IMR-90 (cell line): ENCODE results near the gene KRTAP5-10. TPM values are rescaled to one million over a fixed set of nuclear protein-coding genes. Genes with fewer than 3 reads are reported as not detected.

ENCODE experiments used
- ATAC-seq: fragments of 200-7000 bp; cut with Tn5 transposase; 2 replicates; pipeline ENCODE4 v1.9.1; 2020; ENCODE audit warnings: low read depth, mild to moderate bottlenecking, moderate library complexity
- BruUV-seq: library from RNA; stranded (reverse); fragments of 400-500 nt; replicated peaks from 2 replicates; lab custom pipeline; 2021; lab: Mats Ljungman, UMichigan
- CTCF ChIA-PET: fragments of 300-600 bp; formaldehyde crosslinking; extraction: SDS; loops from one replicate; lab custom pipeline; 2021; ENCODE audit warnings: antibody characterized with exemption; lab: Yijun Ruan, JAX
- POLR2A ChIA-PET: fragments of 300-600 bp; sonication (Branson Sonifier 250); formaldehyde crosslinking; loops from one replicate; lab custom pipeline; 2022; ENCODE audit warnings: antibody characterized with exemption; ENCODE audit not compliant: unreplicated experiment; lab: Charles Lee
- DNase-seq: peaks from one replicate; pipeline ENCODE4 v3.0.0; 2013
- H2AFZ ChIP-seq: replicated peaks from 2 replicates; pipeline ENCODE3; 2013; ENCODE audit warnings: low read length, mild to moderate bottlenecking; ENCODE audit not compliant: poor library complexity
- H2AK5ac ChIP-seq: 2 replicates; pipeline ENCODE4 v1.6.1; 2013; ENCODE audit warnings: low read depth, low read length, inconsistent platforms
- H2AK9ac ChIP-seq: replicated peaks from 2 replicates; pipeline ENCODE3; 2013; ENCODE audit warnings: mild to moderate bottlenecking, low read depth, low read length, moderate library complexity; ENCODE audit not compliant: poor library complexity
- H2BK120ac ChIP-seq: 2 replicates; pipeline ENCODE4 v1.6.1; 2013; ENCODE audit warnings: low read depth, low read length, inconsistent platforms
- H2BK15ac ChIP-seq: 3 replicates; pipeline ENCODE4 v1.6.1; 2013; ENCODE audit warnings: low read depth, low read length, inconsistent platforms
- H2BK20ac ChIP-seq: 2 replicates; pipeline ENCODE4 v1.6.1; 2013; ENCODE audit warnings: low read depth, mild to moderate bottlenecking, inconsistent platforms, low read length, moderate library complexity
- H2BK5ac ChIP-seq: 2 replicates; pipeline ENCODE4 v1.6.1; 2013; ENCODE audit warnings: mild to moderate bottlenecking, low read depth, low read length, inconsistent platforms; ENCODE audit not compliant: poor library complexity, severe bottlenecking
- H3K14ac ChIP-seq: replicated peaks from 2 replicates; pipeline ENCODE4 v1.6.1; 2013; ENCODE audit warnings: low read depth, low read length, inconsistent platforms
- H3K18ac ChIP-seq: 2 replicates; pipeline ENCODE4 v1.6.1; 2013; ENCODE audit warnings: low read depth, low read length, control low read depth
- H3K23ac ChIP-seq: 2 replicates; pipeline ENCODE4 v1.6.1; 2013; ENCODE audit warnings: low read depth, low read length, inconsistent platforms
- H3K27ac ChIP-seq: 2 replicates; pipeline ENCODE4 v1.5.1; 2013; ENCODE audit warnings: mild to moderate bottlenecking, control low read depth, low read length; ENCODE audit not compliant: insufficient read depth
- H3K27me3 ChIP-seq: 2 replicates; pipeline ENCODE4 v1.6.1; 2013; ENCODE audit warnings: low read length; ENCODE audit not compliant: control insufficient read depth, insufficient read depth
- H3K36me3 ChIP-seq: 2 replicates; pipeline ENCODE4 v1.6.1; 2013; ENCODE audit warnings: low read length, mixed read lengths; ENCODE audit not compliant: control insufficient read depth, insufficient read depth
- H3K4ac ChIP-seq: 2 replicates; pipeline ENCODE4 v1.6.1; 2013; ENCODE audit warnings: low read depth, low read length, inconsistent platforms
- H3K4me1 ChIP-seq: 2 replicates; pipeline ENCODE4 v1.6.1; 2013; ENCODE audit warnings: low read length, mixed read lengths; ENCODE audit not compliant: control insufficient read depth, insufficient read depth
- H3K4me2 ChIP-seq: 2 replicates; pipeline ENCODE4 v1.6.1; 2013; ENCODE audit warnings: low read depth, mild to moderate bottlenecking, control low read depth, low read length, moderate library complexity
- H3K4me3 ChIP-seq: 2 replicates; pipeline ENCODE4 v1.5.1; 2013; ENCODE audit warnings: low read depth, mild to moderate bottlenecking, control low read depth, low read length, moderate library complexity; ENCODE audit not compliant: insufficient read depth
- H3K56ac ChIP-seq: 2 replicates; pipeline ENCODE4 v1.6.1; 2013; ENCODE audit warnings: low read length, inconsistent platforms; ENCODE audit not compliant: insufficient read depth; ENCODE audit errors: extremely low read depth
- H3K79me1 ChIP-seq, 2 experiments: 2 replicates each; pipeline ENCODE4 v1.6.1; 2013; ENCODE audit warnings: low read length in 2 of 2, inconsistent platforms in 1 of 2, low read depth in 1 of 2
- H3K9ac ChIP-seq: 2 replicates; pipeline ENCODE4 v1.6.1; 2013; ENCODE audit warnings: low read depth, low read length, control low read depth
- H3K9me1 ChIP-seq: 2 replicates; pipeline ENCODE4 v1.6.1; 2013; ENCODE audit warnings: low read length, inconsistent platforms; ENCODE audit not compliant: insufficient read depth
- H3K9me3 ChIP-seq: 2 replicates; pipeline ENCODE4 v1.6.1; 2013; ENCODE audit warnings: low read length; ENCODE audit not compliant: control insufficient read depth, insufficient read depth
- H4K20me1 ChIP-seq: 2 replicates; pipeline ENCODE4 v1.6.1; 2013; ENCODE audit warnings: low read length, inconsistent platforms; ENCODE audit not compliant: insufficient read depth
- H4K5ac ChIP-seq: 2 replicates; pipeline ENCODE4 v1.6.1; 2013; ENCODE audit warnings: mild to moderate bottlenecking, low read depth, low read length, control low read depth
- H4K8ac ChIP-seq, 2 experiments: 2 replicates each; pipeline ENCODE4 v1.6.1; 2013; ENCODE audit warnings: low read depth in 2 of 2, low read length in 2 of 2, control low read depth in 1 of 2, inconsistent platforms in 1 of 2
- H4K91ac ChIP-seq: 2 replicates; pipeline ENCODE4 v1.6.1; 2013; ENCODE audit warnings: low read depth, low read length, inconsistent platforms; ENCODE audit not compliant: insufficient read depth
- BHLHE40 ChIP-seq: fragments of 150-350 bp; IDR thresholded peaks from 2 replicates; pipeline ENCODE4 v1.6.1; 2016; ENCODE audit warnings: mild to moderate bottlenecking, low read depth, low read length
- CEBPB ChIP-seq: IDR thresholded peaks from 2 replicates; pipeline ENCODE4 v1.6.1; 2012; ENCODE audit warnings: low read depth, low read length, improper control_type of control experiment
- CTCF ChIP-seq: conservative IDR thresholded peaks from 2 replicates; pipeline ENCODE4 v1.5.1; 2012; ENCODE audit warnings: mild to moderate bottlenecking, low read depth, low read length, improper control_type of control experiment
- ELK1 ChIP-seq: fragments of 150-350 bp; IDR thresholded peaks from 2 replicates; pipeline ENCODE4 v1.6.1; 2016; ENCODE audit warnings: low read depth, mild to moderate bottlenecking, low read length, moderate library complexity, borderline replicate concordance
- FOS ChIP-seq: fragments of 150-350 bp; IDR thresholded peaks from 2 replicates; pipeline ENCODE4 v1.6.1; 2016; ENCODE audit warnings: low read depth, low read length
- NFE2L2 ChIP-seq: fragments of 150-350 bp; IDR thresholded peaks from 2 replicates; pipeline ENCODE4 v1.6.1; 2016; ENCODE audit warnings: low read depth, mild to moderate bottlenecking, low read length
- POLR2A ChIP-seq: IDR thresholded peaks from 2 replicates; pipeline ENCODE4 v1.6.1; 2012; ENCODE audit warnings: mild to moderate bottlenecking, low read depth, low read length
- SMC3 ChIP-seq: fragments of 150-350 bp; IDR thresholded peaks from 2 replicates; pipeline ENCODE4 v1.6.1; 2016; ENCODE audit warnings: low read depth, mild to moderate bottlenecking, antibody characterized with exemption, low read length, moderate library complexity
- WGBS, 2 experiments: methylation state at CpG; one replicate each; pipeline versions ENCODE4 v1.1.5 to v1.1.7; 2013; ENCODE audit warnings: missing lambda C conversion rate in 2 of 2; ENCODE audit not compliant: insufficient read length in 1 of 2; ENCODE audit errors: extremely low coverage in 2 of 2; 5-methylcytosine and 5-hydroxymethylcytosine counted together
- dilution Hi-C: fragments of 300-500 bp; cut with HindIII; formaldehyde crosslinking; loops from one replicate; pipeline ENCODE4 v1.14.3; 2018; ENCODE audit warnings: low sequenced_read_pairs; ENCODE audit not compliant: unreplicated experiment
- in situ Hi-C: fragments of 300-500 bp; cut with MboI; formaldehyde crosslinking; loops from 3 replicates; pipeline ENCODE4 v1.14.3; 2019; ENCODE audit warnings: low sequenced_read_pairs, inconsistent platforms, mixed read lengths
- intact Hi-C: fragments of 100-400 bp; cut with micrococcal nuclease; formaldehyde crosslinking; loops from 2 replicates; pipeline ENCODE4 v1.10.0; 2022
- polyA plus RNA-seq, 3 experiments: library from polyadenylated mRNA; depleted of rRNA; stranded (reverse); fragments of >200 nt; gene quantifications; 2 replicates each; pipeline ENCODE4 v1.2.3, GENCODE V29; 2012; ENCODE audit warnings: low replicate concordance in 1 of 3
- total RNA-seq: library from RNA; depleted of rRNA; stranded (reverse); fragments of >200 nt; gene quantifications from 2 replicates; pipeline ENCODE4 v1.2.3, GENCODE V29; 2012

Gene KRTAP5-10
- total and polyA plus RNA-seq, 2 of the 4 experiments (the other 2 are of a cell fraction) = not detected

GRCh38 chr11:71548716-71549151, 16.6 kb upstream of the KRTAP5-10 start:
- Histone ChIP-seq H3K4ac (no peak overlapping the region), H2BK20ac (no peak overlapping the region), H4K20me1 (no peaks in the 10 kb centered on the region), H4K91ac (no peak overlapping the region), H2BK15ac (no peak overlapping the region), H4K8ac (no peak overlapping the region), H3K9me3 (no peaks in the 10 kb centered on the region), H3K79me1 (no peaks in the 10 kb centered on the region), H3K14ac (no peak overlapping the region), H3K36me3 (no peaks in the 10 kb centered on the region), H3K56ac (no peak overlapping the region), H3K9me1 (no peaks in the 10 kb centered on the region), H3K27ac (no peak overlapping the region), H2BK5ac (no peak overlapping the region), H3K4me2 (no peak overlapping the region), H3K23ac (no peak overlapping the region), H3K27me3 (peaks cover 9% of the 10 kb centered on the region), H2BK120ac (no peak overlapping the region), H2AFZ (no peak overlapping the region), H4K5ac (no peak overlapping the region), H2AK5ac (no peak overlapping the region), H3K4me3 (no peak overlapping the region), H3K18ac (no peak overlapping the region), H3K9ac (no peak overlapping the region), H2AK9ac (no peak overlapping the region), H3K4me1 (no peaks in the 10 kb centered on the region)
- 28% methylated on average over 5 of the region's 5 CpGs; no CpG with 5 or more reads in 1 of the 2 experiments for WGBS, 2 experiments
- TF ChIP-seq ELK1 = no peak
- no peak for TF ChIP-seq FOS
- TF ChIP-seq POLR2A = no peak
- no peak for TF ChIP-seq BHLHE40
- TF ChIP-seq SMC3 = no peak
- TF ChIP-seq CTCF = no peak
- no peak for TF ChIP-seq CEBPB
- TF ChIP-seq NFE2L2 = no peak
- ChIA-PET POLR2A (no interaction called here), CTCF (no interaction called here)
- BruUV-seq = no TSS peak
- DNase-seq (no peak), ATAC-seq (no peak)
- intact Hi-C loops = no loop called here
- dilution Hi-C loops = no loop called here
- in situ Hi-C loops = no loop called here
